HCT116 (cell line): ENCODE measurements around the gene MADD. TPM values are rescaled to one million over a fixed set of nuclear protein-coding genes. Genes with fewer than 3 reads are reported as not detected.

Source experiments
- ATAC-seq: fragments of 200-7000 bp; cut with Tn5 transposase; 2 replicates; pipeline ENCODE4 v1.9.1; 2020; ENCODE audit warnings: mild to moderate bottlenecking, moderate library complexity
- BruUV-seq: library from RNA; stranded (reverse); fragments of 400-500 nt; replicated peaks from 2 replicates; lab custom pipeline; 2021; lab: Mats Ljungman, UMichigan
- CTCF ChIA-PET: fragments of 300-600 bp; sonication (Branson Sonifier 250); formaldehyde crosslinking; loops from one replicate; lab custom pipeline; 2021; ENCODE audit warnings: antibody characterized with exemption; lab: Charles Lee
- POLR2A ChIA-PET: fragments of 300-600, 350-600 bp; sonication (Branson Sonifier 250); formaldehyde crosslinking; loops from one replicate; lab custom pipeline; 2021; ENCODE audit warnings: antibody characterized with exemption; lab: Charles Lee
- RAD21 ChIA-PET, 2 experiments: fragments of 300-600 bp; sonication (Branson Sonifier 250); formaldehyde crosslinking; loops; one replicate each; lab custom pipeline; 2023; ENCODE audit warnings: low total read pairs in 2 of 2; ENCODE audit not compliant: uncharacterized antibody in 2 of 2, unreplicated experiment in 2 of 2, low non-redundant PET in 1 of 2; lab: Charles Lee
- DNase-seq: peaks from one replicate; pipeline ENCODE4 v3.0.0-alpha.2; 2010; ENCODE audit warnings: low read depth, low spot score
- H2AFZ ChIP-seq: fragments of 200-600 bp; shearing (Covaris generic), sonication (generic); 2 replicates; pipeline ENCODE4 v1.6.1; 2017; ENCODE audit warnings: low read depth, mixed run types, mixed read lengths, antibody characterized with exemption, low read length; ENCODE audit not compliant: poor library complexity, severe bottlenecking
- H3K27ac ChIP-seq: 2 replicates; pipeline ENCODE4 v1.5.1; 2012; ENCODE audit warnings: low read depth, low read length
- H3K27me3 ChIP-seq: fragments of 200-600 bp; sonication (generic); 2 replicates; pipeline ENCODE4 v1.6.1; 2016; ENCODE audit warnings: mixed run types, low read length, mixed read lengths; ENCODE audit not compliant: insufficient read depth
- H3K36me3 ChIP-seq, 2 experiments: fragments of 200-500 bp in 1 of 2; fragments of 200-600 bp in 1 of 2; sonication (Bioruptor generic) in 1 of 2; sonication (generic) in 1 of 2; 2 replicates each; pipeline versions ENCODE4 v1.5.1 to v1.6.1; 2014 to 2016; ENCODE audit warnings: low read length in 2 of 2, inconsistent platforms in 1 of 2, mixed read lengths in 1 of 2, mixed run types in 1 of 2; ENCODE audit not compliant: insufficient read depth in 2 of 2, control insufficient read depth in 1 of 2
- H3K4me1 ChIP-seq, 2 experiments: fragments of 200-600 bp in 1 of 2; sonication (generic) in 1 of 2; 2 replicates each; pipeline versions ENCODE4 v1.5.1 to v1.6.1; 2012 to 2017; ENCODE audit warnings: low read length in 2 of 2, inconsistent platforms in 1 of 2, mild to moderate bottlenecking in 1 of 2, mixed read lengths in 1 of 2, mixed run types in 1 of 2, moderate library complexity in 1 of 2; ENCODE audit not compliant: insufficient read depth in 2 of 2, control insufficient read depth in 1 of 2
- H3K4me2 ChIP-seq: fragments of 200-600 bp; sonication (generic); 2 replicates; pipeline ENCODE4 v1.6.1; 2017; ENCODE audit warnings: mixed run types, low read length, mixed read lengths
- H3K4me3 ChIP-seq, 2 experiments: fragments of 200-600 bp in 1 of 2; sonication (generic) in 1 of 2; replicated peaks in 1 of 2; 2 replicates each; pipeline ENCODE4 v1.5.1; 2011 to 2016; ENCODE audit warnings: low read length in 2 of 2, control low read depth in 1 of 2, low read depth in 1 of 2, mild to moderate bottlenecking in 1 of 2, mixed read lengths in 1 of 2, mixed run types in 1 of 2
- H3K79me2 ChIP-seq: fragments of 200-600 bp; sonication (generic); 2 replicates; pipeline ENCODE4 v1.6.1; 2017; ENCODE audit warnings: mild to moderate bottlenecking, mixed run types, low read length, moderate library complexity, mixed read lengths; ENCODE audit not compliant: insufficient read depth
- H3K9ac ChIP-seq: fragments of 200-600 bp; sonication (generic); 2 replicates; pipeline ENCODE4 v1.6.1; 2016; ENCODE audit warnings: low read length, mixed read lengths
- H3K9me2 ChIP-seq: fragments of 200-600 bp; sonication (generic), shearing (Covaris generic); 2 replicates; pipeline ENCODE4 v1.6.1; 2017; ENCODE audit warnings: mixed run types, mild to moderate bottlenecking, moderate library complexity; ENCODE audit not compliant: insufficient read depth
- H3K9me3 ChIP-seq, 2 experiments: fragments of 200-500 bp in 1 of 2; fragments of 200-600 bp in 1 of 2; sonication (Bioruptor generic) in 1 of 2; sonication (generic) in 1 of 2; 2 replicates each; pipeline ENCODE4 v1.6.1; 2014 to 2017; ENCODE audit warnings: low read length in 2 of 2, mixed read lengths in 2 of 2, inconsistent platforms in 1 of 2, low read depth in 1 of 2, mild to moderate bottlenecking in 1 of 2, mixed run types in 1 of 2, moderate library complexity in 1 of 2; ENCODE audit not compliant: control insufficient read depth in 1 of 2, insufficient read depth in 1 of 2
- H4K20me1 ChIP-seq: fragments of 200-600 bp; sonication (generic), shearing (Covaris generic); 2 replicates; pipeline ENCODE4 v1.6.1; 2017; ENCODE audit warnings: mixed run types, mild to moderate bottlenecking, moderate library complexity; ENCODE audit not compliant: insufficient read depth
- ATF3 ChIP-seq: IDR thresholded peaks from 2 replicates; pipeline ENCODE4 v1.6.1; 2012
- CEBPB ChIP-seq: IDR thresholded peaks from 2 replicates; pipeline ENCODE4 v1.6.1; 2012; ENCODE audit warnings: low read depth
- CTCF ChIP-seq, 3 experiments: fragments of 200-600 bp in 1 of 3; sonication (generic) in 1 of 3; IDR thresholded peaks in 2 of 3; conservative IDR thresholded peaks in 1 of 3; 2 replicates each; pipeline ENCODE4 v1.5.1; 2012 to 2017; ENCODE audit warnings: low read depth in 2 of 3, low read length in 2 of 3, antibody characterized with exemption in 1 of 3, borderline replicate concordance in 1 of 3, control low read depth in 1 of 3, mild to moderate bottlenecking in 1 of 3, mixed read lengths in 1 of 3, mixed run types in 1 of 3, moderate library complexity in 1 of 3; ENCODE audit not compliant: insufficient read depth in 1 of 3
- FOSL1 ChIP-seq: IDR thresholded peaks from 2 replicates; pipeline ENCODE4 v1.6.1; 2012; ENCODE audit warnings: low read depth
- POLR2A ChIP-seq: IDR thresholded peaks from 2 replicates; pipeline ENCODE4 v1.7.0; 2011; ENCODE audit warnings: borderline replicate concordance; ENCODE audit not compliant: insufficient read depth, insufficient read length; ENCODE audit errors: extremely low read depth
- SP1 ChIP-seq: IDR thresholded peaks from 2 replicates; pipeline ENCODE4 v1.6.1; 2012; ENCODE audit warnings: low read depth
- TCF7L2 ChIP-seq: IDR thresholded peaks from 2 replicates; pipeline ENCODE4 v1.7.0; 2011; ENCODE audit warnings: borderline replicate concordance, inconsistent platforms; ENCODE audit not compliant: insufficient read depth, insufficient read length; ENCODE audit errors: extremely low read depth
- ZNF274 ChIP-seq: fragments of 200-500 bp; sonication (Bioruptor generic); IDR thresholded peaks from 2 replicates; pipeline ENCODE4 v1.6.1; 2014; ENCODE audit warnings: mild to moderate bottlenecking, low read depth, low read length, inconsistent platforms
- intact Hi-C: fragments of 100-400 bp; cut with micrococcal nuclease; formaldehyde crosslinking; loops from 2 replicates; pipeline ENCODE4 v1.10.0; 2022
- total RNA-seq: library from RNA; stranded (reverse); gene quantifications from one replicate; pipeline ENCODE4 v1.2.1, GENCODE V29; 2021; ENCODE audit not compliant: unreplicated experiment

The MADD gene
- total RNA-seq, 1 experiment from 2014 or later = 37.1 TPM

- TF ChIP-seq ATF3 (no peak), SP1 (no peak), POLR2A (no peak), TCF7L2 (no peak), FOSL1 (no peak), ZNF274 (no peak), CTCF (IDR thresholded peaks at IDR 0.05 in 2 of 3, conservative IDR thresholded peaks at IDR 0.05 in 1 of 3; ENCODE audit: borderline replicate concordance in 1 of 3, insufficient read depth in 1 of 3, low read depth in 2 of 3, low read length in 2 of 3) (no peak), CEBPB (no peak)
- CTCF ChIA-PET = no interaction called here
Measured at GRCh38 chr11:47289856-47290255, 19.9 kb downstream of the MADD start.

More at GRCh38 chr11:47289856-47290255, 19.9 kb downstream of the MADD start:
- H3K27me3 ChIP-seq = no peaks in the 10 kb centered on the region
- H3K9me3 ChIP-seq = no peaks in the 10 kb centered on the region
- H2AFZ ChIP-seq = no peak overlapping the region
- peaks cover 25 to 45% of the 10 kb centered on the region in 2 experiments for H3K36me3 ChIP-seq
- H3K79me2 ChIP-seq = no peaks in the 10 kb centered on the region
- H3K9me2 ChIP-seq = no peaks in the 10 kb centered on the region
- H3K4me2 ChIP-seq = no peak overlapping the region
- no peak for DNase-seq
- H4K20me1 ChIP-seq = no peaks in the 10 kb centered on the region
- no peak for ATAC-seq
- H3K9ac ChIP-seq = no peak overlapping the region
- H3K4me3 ChIP-seq = no peak overlapping the region
- POLR2A ChIA-PET = interaction anchor here (0.6 kb wide), 1 partner anchor 100 kb away, joined by 5 read pairs; no protein-coding TSS in a partner anchor
- intact Hi-C loops = no loop called here
- BruUV-seq = no TSS peak
- no peaks in the 10 kb centered on the region for H3K4me1 ChIP-seq
- H3K27ac ChIP-seq = no peak overlapping the region
- RAD21 ChIA-PET = no interaction called here
